ENCODE results near the gene APCDD1.
"Not testable (repeated sequence)": the region's sequence is repeated elsewhere in the genome, so short reads cannot be mapped to it uniquely, and the experiment has no call there.

The APCDD1 gene

DNA sequence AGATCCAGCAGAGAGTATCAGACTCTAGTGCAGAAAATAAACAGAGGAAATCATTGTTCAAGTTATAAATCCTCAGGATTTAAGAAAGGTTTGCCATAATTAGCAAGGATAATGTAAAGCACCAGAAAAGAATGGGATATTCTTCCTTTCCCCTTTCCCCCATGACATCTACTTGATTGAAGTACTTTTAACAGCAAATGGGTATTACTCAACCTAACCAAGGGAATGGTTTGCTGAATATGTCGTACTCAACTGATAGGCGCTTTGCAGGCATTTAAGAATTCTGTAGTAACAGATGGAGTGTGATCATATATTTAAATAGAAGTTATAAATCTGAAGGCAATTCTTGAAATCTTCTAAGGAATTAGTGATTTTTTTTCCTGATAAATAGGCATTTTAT is 2.7 kb downstream of the APCDD1 start:
- in situ Hi-C loops (cut with HindIII; ENCODE audit: low pct_ligation_motif_present, low pct_unique_long_range_greater_than_20kb, low sequenced_read_pairs): no loop called here
- DNase-seq: no peak

DNA sequence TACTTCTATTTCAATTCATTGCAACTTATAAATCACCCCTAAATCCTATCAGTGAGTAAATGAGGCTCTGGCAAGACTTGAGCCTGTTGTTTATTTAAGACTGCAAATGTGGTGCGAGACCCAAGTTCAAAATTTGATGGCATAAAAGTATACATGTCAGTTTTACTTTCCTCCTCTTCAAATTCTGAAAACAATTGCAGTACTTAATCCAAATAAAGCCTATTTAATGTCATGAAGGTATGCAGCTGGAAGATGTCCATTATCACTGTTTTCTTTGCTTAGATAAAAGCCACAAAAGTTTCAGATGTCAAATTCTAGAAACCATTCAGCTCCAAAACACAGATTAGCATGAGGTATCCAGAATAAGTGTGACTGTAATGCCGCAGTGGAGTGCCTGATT is 3.3 kb downstream of the APCDD1 start:
- in situ Hi-C loops (cut with HindIII; ENCODE audit: low pct_ligation_motif_present, low pct_unique_long_range_greater_than_20kb, low sequenced_read_pairs): no loop called here
- DNase-seq: no peak

DNA sequence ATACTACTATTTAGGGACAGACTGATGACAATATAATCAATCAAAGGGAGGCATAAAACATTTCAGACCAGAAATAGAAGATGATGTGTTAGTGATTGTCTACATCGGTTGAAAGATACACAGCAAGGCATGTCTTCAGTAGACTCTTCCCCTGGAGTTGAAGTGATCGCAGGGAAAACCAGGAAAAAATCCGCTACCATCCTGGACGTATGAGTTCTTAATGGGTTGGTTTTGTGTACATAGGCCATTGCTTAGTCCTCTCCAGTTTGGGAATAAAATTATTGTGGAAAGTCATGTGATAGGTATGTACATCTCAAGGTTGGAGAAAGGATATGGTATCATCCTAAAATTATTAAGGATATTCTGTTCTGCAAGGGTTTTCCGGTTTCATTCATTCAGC is 4.3 kb downstream of the APCDD1 start:
- in situ Hi-C loops (cut with HindIII; ENCODE audit: low pct_ligation_motif_present, low pct_unique_long_range_greater_than_20kb, low sequenced_read_pairs): no loop called here

DNA sequence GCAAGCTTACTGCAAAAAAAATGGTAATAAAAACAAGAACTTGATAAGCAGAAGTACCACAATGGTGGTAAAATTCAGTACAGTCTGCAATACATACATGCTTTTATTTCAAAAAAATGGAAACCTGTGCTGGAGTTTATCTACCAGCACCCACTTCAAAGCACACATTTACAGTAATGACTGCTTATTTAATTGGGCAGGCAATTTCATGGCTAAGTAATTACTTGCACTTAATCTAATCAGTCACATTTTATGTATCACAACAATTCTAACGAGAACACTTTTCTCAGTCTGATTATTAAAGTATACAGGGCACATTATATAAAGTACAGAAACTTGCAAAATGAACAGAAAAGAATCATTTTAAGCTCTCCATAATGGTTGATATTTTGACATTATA is 5.2 kb downstream of the APCDD1 start:
- in situ Hi-C loops (cut with HindIII; ENCODE audit: low pct_ligation_motif_present, low pct_unique_long_range_greater_than_20kb, low sequenced_read_pairs): no loop called here
- DNase-seq: no peak

More for the DNA sequence above, 4.3 kb downstream of the APCDD1 start:
- DNase-seq: no peak

DNA sequence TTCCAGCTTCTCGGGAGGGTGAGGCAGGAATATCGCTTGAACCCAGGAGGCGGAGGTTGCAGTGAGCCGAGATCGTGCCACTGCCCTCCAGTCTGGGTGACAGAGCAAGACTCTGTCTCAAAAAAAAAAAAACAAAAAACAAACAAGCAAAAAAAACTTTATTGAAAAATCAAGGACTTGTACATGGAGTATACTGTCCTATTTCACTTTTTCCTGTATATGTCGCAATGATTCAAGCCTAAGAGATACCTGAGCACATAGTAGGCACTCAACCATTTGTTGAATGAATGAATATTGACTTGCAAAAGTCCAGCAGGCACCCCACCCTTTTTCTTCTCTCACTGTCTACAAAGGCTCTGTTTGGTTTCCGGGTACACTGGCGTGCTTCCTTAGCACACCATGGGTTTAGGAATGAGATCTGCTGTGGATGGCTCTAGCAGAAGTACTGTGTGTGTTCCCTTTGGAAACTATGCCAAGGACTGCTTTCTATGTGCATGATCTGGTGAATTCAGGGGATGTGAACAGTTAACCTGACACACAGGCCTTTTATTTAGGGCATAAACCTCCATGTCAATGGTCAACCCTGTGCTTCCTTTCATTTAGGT is 6.1 kb downstream of the APCDD1 start:
- DNase-seq: no peak
- in situ Hi-C loops (cut with HindIII; ENCODE audit: low pct_ligation_motif_present, low pct_unique_long_range_greater_than_20kb, low sequenced_read_pairs): no loop called here

DNA sequence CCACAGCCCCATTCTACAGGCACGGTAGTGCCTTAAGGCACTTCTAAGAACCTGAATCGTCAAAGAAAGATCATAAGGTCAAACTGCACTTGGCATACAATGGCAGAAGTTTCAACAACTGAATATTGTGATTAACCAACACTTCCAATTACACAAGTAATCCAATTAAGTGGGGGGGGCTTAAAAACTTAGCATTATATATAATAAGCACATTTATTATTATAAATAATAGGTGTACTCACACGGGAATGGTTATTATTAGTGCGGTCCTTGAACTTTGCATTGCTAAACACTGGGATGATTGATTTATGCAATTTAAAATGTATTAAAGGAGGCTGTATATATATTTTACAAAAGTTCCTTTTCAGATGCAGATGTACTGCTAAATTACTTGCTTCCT is 7.6 kb downstream of the APCDD1 start:
- in situ Hi-C loops (cut with HindIII; ENCODE audit: low pct_ligation_motif_present, low pct_unique_long_range_greater_than_20kb, low sequenced_read_pairs): no loop called here
- no peak for DNase-seq

DNA sequence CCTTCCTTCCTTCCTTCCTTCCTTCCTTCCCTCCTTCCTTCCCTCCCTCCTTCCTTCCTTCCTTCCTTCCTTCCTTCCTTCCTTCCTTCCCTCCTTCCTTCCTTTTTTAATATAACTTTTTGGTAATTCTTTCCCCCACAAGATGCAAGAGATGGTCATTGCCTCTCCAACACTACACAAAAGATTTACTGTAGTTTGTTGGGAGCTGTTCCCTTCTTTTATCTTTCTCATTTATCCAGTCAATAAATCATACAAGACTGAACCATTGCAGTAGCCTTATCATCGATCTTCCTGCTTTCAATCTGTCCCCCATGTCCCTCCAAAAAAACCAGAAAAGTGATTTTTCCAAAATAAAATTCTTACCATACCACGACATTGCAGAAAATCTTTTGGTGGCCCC is 8.2 kb downstream of the APCDD1 start:
- in situ Hi-C loops (cut with HindIII; ENCODE audit: low pct_ligation_motif_present, low pct_unique_long_range_greater_than_20kb, low sequenced_read_pairs): no loop called here

DNA sequence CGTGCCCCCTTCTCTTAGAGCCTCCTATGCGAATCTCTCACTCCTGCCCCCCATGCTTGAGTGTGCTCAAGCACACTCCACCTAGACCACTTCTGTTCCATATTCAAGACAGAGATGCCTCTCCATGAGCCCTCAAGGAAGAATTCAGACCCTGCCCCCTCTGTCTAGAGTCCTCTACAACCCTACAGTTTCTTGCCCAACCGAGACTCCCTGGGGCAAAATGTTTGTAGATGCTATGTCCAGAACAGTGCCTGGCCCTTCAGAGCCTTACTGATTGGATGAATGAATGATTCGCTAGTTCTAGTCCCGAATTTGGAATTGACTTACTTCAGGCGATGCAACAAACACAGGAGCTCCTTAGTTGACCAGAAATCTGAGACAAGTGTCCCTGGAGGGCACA is 8.7 kb downstream of the APCDD1 start:
- no peak for DNase-seq
- in situ Hi-C loops (cut with HindIII; ENCODE audit: low pct_ligation_motif_present, low pct_unique_long_range_greater_than_20kb, low sequenced_read_pairs): no loop called here

More for the DNA sequence above, 8.2 kb downstream of the APCDD1 start:
- DNase-seq: no peak

DNA sequence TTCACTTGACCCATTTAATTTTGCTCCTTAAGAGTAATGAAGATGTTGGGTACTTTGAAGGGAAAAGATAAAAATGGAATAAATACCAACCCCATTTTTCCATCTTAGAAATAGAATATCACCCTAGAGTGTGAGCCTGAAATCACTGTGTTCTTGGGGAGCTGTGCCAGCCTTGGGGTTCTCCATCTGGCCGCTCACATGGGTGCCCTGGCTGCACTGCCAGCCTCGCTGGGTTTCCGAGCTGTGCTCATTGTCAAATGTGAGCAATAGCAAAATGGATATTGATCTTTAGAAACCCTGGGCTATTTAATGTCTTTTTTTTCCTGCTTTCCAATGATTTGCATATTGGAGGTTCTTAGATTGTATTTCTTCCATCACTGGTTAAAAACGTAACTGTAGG is 9.3 kb downstream of the APCDD1 start:
- in situ Hi-C loops (cut with HindIII; ENCODE audit: low pct_ligation_motif_present, low pct_unique_long_range_greater_than_20kb, low sequenced_read_pairs): no loop called here
- DNase-seq: no peak

DNA sequence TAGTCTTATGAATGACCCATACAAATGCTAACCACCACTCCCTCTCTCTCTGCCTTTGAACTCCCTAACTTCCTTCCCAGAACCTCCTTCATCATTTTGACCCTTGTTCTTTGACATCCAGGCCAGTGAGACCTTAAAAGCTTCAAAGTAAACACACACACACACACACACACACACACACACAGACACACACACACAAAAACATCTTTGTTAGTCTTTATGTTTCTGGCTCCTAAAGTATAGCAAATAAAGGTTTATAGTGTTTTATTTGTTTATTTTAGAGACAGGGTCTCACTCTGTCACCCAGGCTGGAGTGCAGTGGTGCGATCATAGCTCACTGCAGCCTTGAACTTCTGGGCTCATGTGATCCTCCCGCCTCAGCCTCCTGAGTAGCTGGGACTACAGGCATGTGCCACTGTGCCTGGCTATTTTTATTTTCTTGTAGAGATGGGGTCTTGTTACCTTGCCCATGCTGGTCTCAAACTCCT is 9.8 kb downstream of the APCDD1 start:
- DNase-seq; in situ Hi-C loops (cut with HindIII; ENCODE audit: low pct_ligation_motif_present, low pct_unique_long_range_greater_than_20kb, low sequenced_read_pairs): not testable (repeated sequence)

DNA sequence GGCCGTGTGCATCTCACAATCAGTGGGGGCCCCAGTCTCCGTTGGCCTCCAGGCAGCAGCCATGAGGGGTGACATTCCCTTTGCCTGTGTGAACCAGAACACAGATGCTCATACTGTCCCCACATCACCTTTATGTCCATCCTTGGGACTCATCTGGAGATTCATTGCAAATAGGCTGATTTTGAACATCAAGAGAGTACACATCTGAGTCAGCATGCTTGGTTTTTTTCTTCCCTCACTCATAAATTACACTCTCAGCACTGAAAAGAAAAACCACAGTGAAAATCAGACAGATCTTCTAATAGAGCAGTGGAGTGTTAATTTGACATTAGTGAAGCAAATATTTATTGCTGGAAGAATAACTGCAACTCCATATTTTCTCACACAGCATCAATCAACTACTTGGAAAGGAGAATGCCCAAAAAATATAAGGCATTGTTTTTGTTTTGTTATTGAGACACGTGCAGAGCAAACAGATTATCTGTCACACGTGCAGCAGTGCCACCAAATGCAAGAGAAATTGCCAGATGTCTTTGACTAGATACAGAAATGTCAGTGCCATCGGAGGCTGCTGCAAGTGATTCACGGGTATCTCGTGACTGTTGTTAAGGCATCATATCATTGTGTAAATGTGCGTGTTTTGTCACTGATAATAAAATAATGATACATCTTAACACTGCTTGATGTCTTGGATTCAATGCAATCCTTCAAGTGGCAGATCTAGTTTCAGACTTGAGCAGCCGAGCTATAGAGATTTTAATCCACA is 10.9 kb downstream of the APCDD1 start:
- DNase-seq: no peak
- in situ Hi-C loops (cut with HindIII; ENCODE audit: low pct_ligation_motif_present, low pct_unique_long_range_greater_than_20kb, low sequenced_read_pairs): no loop called here

DNA sequence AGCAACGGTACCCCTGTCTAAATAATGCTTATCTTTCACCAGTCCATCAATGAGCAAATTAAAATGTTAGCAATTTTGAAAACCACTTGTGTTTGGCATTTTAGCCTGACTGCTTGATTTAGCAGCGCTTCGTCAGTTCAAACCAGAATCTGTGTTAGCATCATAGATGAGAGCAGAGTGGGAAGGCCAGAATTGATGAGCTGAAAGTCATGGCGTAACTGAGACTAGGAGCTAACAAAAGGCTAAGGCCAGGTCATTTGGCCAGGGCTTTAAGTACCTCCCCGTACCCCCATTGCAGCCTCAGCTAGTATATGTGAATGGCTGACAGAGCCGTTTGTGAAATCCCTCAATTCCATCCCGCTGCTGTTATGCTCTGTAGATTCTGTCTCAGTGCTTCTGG is 16.0 kb downstream of the APCDD1 start:
- in situ Hi-C loops (cut with HindIII; ENCODE audit: low pct_ligation_motif_present, low pct_unique_long_range_greater_than_20kb, low sequenced_read_pairs): no loop called here
- DNase-seq: no peak

DNA sequence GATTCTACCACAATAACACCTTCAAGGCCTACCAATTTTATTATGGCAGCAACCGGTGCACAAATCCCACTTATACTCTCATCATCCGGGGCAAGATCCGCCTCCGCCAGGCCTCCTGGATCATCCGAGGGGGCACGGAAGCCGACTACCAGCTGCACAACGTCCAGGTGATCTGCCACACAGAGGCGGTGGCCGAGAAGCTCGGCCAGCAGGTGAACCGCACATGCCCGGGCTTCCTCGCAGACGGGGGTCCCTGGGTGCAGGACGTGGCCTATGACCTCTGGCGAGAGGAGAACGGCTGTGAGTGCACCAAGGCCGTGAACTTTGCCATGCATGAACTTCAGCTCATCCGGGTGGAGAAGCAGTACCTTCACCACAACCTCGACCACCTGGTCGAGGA is 17.1 kb downstream of the APCDD1 start:
- DNase-seq: no peak
- in situ Hi-C loops (cut with HindIII; ENCODE audit: low pct_ligation_motif_present, low pct_unique_long_range_greater_than_20kb, low sequenced_read_pairs): no loop called here

DNA sequence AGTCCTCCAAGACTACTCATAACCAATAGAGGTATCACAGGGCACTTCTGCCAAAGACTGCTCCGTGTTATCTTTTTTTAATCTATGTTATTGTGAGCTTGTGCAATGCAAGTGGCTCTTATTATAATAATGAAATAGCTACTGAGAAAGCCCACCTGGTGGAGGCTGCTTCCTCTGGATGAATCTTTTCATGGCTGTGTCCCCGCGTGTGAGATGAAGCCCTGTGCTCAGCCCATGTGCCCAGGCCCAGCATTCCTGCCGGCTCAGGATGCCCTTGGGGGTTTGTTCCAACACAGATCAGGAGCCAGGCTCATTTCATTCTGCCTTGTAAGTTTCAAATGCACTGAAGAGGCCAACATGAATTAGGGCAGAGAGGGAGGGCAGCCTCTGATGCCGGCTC is 18.7 kb downstream of the APCDD1 start:
- in situ Hi-C loops (cut with HindIII; ENCODE audit: low pct_ligation_motif_present, low pct_unique_long_range_greater_than_20kb, low sequenced_read_pairs): no loop called here

DNA sequence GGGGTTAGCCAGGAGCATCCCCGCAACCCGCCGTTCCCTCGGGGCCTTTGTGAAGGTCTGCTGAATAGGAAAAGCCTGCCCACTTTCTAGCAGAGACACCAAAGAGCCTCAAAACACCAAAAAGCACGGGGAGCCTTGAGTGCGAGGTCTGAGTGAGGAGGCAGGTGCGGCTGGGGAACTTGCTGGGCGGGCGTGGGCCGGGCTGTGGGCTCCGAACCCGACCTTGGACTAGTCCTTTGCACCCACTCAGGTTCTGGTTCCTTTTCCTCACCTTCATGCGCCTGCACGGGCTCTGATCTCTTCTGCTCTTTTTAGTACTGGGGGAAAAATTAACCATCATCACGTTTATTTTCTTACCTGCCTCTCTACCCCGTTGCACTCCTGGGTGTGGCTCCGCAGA is 19.9 kb downstream of the APCDD1 start:
- in situ Hi-C loops (cut with HindIII; ENCODE audit: low pct_ligation_motif_present, low pct_unique_long_range_greater_than_20kb, low sequenced_read_pairs): no loop called here

More for the DNA sequence above, 18.7 kb downstream of the APCDD1 start:
- DNase-seq: no peak

DNA sequence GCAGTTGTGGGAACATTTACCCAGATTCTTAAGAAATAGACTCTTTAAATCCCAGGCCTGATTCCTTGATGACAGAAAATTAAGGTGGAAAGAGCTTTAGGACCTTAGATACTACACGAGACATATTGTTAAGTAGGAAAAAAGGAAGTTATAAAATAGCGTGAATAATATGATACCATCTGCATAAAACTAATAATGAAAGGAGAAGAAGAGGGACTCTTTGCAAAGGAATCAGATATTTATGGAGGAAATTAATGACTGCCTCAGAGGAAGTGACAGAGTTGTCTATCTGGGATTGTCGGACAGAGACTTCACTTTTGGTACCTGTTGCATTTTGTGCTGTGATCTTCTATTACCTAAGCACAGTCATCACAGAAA is 20.8 kb downstream of the APCDD1 start:
- in situ Hi-C loops (cut with HindIII; ENCODE audit: low pct_ligation_motif_present, low pct_unique_long_range_greater_than_20kb, low sequenced_read_pairs): no loop called here
- DNase-seq: no peak

More for the DNA sequence above, 19.9 kb downstream of the APCDD1 start:
- DNase-seq: no peak

DNA sequence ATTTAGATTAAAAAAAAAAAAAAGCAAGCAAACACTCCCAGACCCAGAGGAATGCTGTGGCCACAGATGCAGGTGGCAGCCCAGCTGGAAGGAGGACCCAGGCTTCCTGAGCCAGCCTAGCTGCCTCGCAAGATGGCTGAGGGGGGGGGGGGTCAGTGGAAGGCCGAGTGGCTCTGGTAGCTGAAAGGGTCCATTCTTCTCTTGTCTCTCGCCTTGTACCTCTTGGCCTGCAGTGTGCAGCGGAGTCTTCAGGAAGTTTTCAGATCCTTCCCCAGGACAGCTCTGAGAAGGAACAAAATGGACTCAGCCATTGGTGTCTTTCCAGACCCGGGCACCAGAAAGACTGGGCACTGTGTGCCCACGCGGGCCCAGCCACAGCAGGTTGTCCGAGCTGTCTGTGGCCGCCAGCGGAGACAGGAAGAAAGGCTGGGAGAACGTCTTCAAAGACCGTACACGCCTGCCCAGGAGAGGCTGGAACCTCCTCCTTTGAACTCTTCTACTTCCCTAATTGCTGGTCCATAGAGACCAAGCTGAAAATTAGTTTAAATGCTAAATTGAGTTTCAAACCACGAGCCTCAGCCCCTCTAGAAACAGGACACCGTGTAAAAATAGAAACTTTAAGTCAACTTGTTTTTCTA is 21.3 kb downstream of the APCDD1 start:
- in situ Hi-C loops (cut with HindIII; ENCODE audit: low pct_ligation_motif_present, low pct_unique_long_range_greater_than_20kb, low sequenced_read_pairs): no loop called here

DNA sequence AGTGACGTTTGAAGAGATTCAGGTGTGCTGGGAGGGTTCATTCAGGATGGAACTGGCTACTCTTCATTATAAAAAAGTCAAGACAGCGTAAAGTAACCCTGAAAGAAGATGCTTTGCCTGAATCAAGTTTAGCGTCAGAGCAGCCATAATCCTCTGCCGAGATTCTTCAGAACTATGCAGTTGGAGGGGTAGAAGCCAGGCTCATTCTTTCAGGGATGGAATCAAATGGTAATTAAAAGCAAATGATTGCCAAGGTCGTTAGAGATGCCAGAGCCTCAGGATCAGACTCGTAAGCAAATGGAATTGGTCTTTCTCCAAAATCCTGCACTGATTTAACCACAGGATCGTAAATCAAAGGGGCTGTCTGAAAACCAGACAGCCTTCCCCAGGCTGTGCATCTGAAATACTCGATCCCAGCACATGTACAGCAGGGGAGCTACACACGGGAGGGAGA is 21.9 kb downstream of the APCDD1 start:
- no peak for DNase-seq
- in situ Hi-C loops (cut with HindIII; ENCODE audit: low pct_ligation_motif_present, low pct_unique_long_range_greater_than_20kb, low sequenced_read_pairs): no loop called here

More for the DNA sequence above, 21.3 kb downstream of the APCDD1 start:
- no peak for DNase-seq

DNA sequence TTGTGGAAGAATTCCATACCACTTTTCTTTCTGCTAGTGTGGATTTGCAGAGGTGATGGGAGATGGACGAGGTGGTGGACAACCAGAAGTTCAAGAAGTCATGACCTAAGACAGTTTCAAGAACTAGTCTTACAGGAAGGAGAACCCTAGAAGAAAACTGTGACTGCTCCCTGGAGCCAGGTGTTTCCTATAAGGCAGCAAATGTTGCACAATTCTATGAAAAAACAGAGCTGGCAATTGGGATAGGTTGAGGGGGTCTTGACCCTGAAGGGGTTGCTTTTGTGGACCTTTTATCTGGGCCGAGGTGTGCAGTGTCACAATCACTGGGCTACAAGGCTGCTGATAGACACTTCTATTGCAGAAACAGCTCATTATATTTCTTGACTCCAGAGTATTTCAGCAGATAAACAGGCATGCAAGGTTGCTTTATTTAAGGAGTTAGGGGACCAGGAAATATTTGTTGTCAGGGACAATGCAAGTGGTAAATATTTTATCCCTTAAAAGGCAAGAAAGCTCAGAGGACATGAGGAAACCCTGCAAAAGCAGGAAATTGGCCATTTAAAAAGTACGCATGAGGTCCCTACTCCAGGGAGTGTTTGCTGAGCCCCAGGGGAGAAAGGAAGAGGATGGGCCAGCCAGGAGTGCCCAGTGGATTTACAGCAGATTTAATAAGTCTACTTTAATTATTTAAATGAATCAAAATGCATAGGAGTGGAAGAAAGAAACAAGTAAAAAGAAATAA is 22.9 kb downstream of the APCDD1 start:
- DNase-seq: no peak
- in situ Hi-C loops (cut with HindIII; ENCODE audit: low pct_ligation_motif_present, low pct_unique_long_range_greater_than_20kb, low sequenced_read_pairs): no loop called here

All from ACHN (cell line).